Activated CD4-positive, alpha-beta memory T cell treated with anti-CD3 and anti-CD28 coated beads for 36 hours (primary cell): ENCODE measurements around the gene UBE2D1. TPM values are rescaled to one million over a fixed set of nuclear protein-coding genes. Genes with fewer than 3 reads are reported as not detected.

Experiments
- CTCF ChIA-PET: fragments of 350-600 bp; sonication (Branson Sonifier 250); formaldehyde crosslinking; loops from one replicate; lab custom pipeline; 2021; ENCODE audit warnings: antibody characterized with exemption, inconsistent platforms; lab: Charles Lee
- POLR2A ChIA-PET: fragments of 350-600 bp; sonication (Branson Sonifier 250); formaldehyde crosslinking; loops from one replicate; lab custom pipeline; 2021; ENCODE audit warnings: antibody characterized with exemption; lab: Charles Lee
- DNase-seq: peaks from one replicate; pipeline ENCODE4 v3.0.0-alpha.2; 2020
- H3K27ac Mint-ChIP-seq: one replicate; pipeline ENCODE4 v1.8.0; 2021; ENCODE audit warnings: mixed read lengths
- H3K27me3 Mint-ChIP-seq: one replicate; pipeline ENCODE4 v1.8.0; 2021; ENCODE audit warnings: mixed read lengths
- H3K36me3 Mint-ChIP-seq: one replicate; pipeline ENCODE4 v1.8.0; 2021; ENCODE audit warnings: mixed read lengths
- H3K4me1 Mint-ChIP-seq: one replicate; pipeline ENCODE4 v1.8.0; 2021; ENCODE audit warnings: low read depth, mixed read lengths
- H3K4me3 Mint-ChIP-seq: one replicate; pipeline ENCODE4 v1.8.0; 2021; ENCODE audit warnings: mild to moderate bottlenecking, mixed read lengths
- H3K9me3 Mint-ChIP-seq: one replicate; pipeline ENCODE4 v1.8.0; 2021; ENCODE audit warnings: mixed read lengths
- intact Hi-C: fragments of 100-400 bp; cut with micrococcal nuclease; formaldehyde crosslinking; loops from one replicate; pipeline ENCODE4 v1.15.1; 2023
- total RNA-seq, 2 experiments: library from RNA; stranded (reverse); gene quantifications; one replicate each; pipeline ENCODE4 v1.2.3, GENCODE V29; 2021

Gene UBE2D1
- total RNA-seq: 10 to 100 TPM; 14.5 to 14.8 TPM

DNA sequence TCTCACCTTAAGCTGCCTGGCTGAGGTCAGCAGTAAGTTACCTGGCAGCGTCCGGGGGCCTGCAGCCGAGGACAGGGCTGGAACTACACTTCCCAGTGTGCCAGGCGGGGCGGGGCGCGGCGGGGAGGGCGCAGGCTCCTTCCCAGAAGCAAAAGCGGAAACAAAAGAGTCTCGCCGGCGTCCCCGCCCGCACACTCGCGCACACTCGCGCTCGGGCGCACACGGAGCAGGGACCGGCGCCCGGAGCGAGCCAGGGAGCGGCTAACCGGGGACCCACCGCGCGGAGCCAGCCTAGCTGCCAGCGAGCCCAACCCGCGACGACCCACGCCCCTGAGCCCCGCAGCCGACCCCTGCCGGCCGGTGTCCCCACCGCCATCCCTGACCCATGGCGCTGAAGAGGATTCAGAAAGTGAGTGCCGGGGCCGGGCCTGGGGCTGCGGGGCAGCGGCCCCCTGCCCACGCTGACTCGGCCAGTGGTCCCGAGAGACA is at the start of gene UBE2D1:
TSS of gene UBE2D1 (plus strand) at position 190 of the 489 bp plus-strand sequence. CDS start at position 386, 196 bp downstream.
- DNase-seq: peak; percentile 88
- peak within 1 kb of the TSS; percentile 96 for H3K4me3 Mint-ChIP-seq
- POLR2A ChIA-PET: interaction anchor here (1.3 to 2.1 kb wide), 3 partner anchors 50 to 68 kb away, joined by 3 to 17 read pairs (median 6); partner anchors contain the start of genes IPMK and TFAM
- CTCF ChIA-PET: interaction anchor here (1.2 to 1.8 kb wide), 4 partner anchors 33 to 51 kb away, joined by 3 to 11 read pairs (median 4); partner anchors contain the start of gene TFAM
- H3K27me3 Mint-ChIP-seq: peaks cover 6% of the 10 kb centered on the region
- H3K36me3 Mint-ChIP-seq: peaks cover 14% of the 10 kb centered on the region
- peaks cover 29% of the 10 kb centered on the region for H3K4me1 Mint-ChIP-seq
- intact Hi-C loops: loop anchor here (1.0 to 2.0 kb wide), 4 partner anchors 26 to 66 kb away; partner anchors contain the start of genes CISD1 and TFAM
- H3K27ac Mint-ChIP-seq: peak within 1 kb of the TSS; percentile 75
- H3K9me3 Mint-ChIP-seq: no peaks in the 10 kb centered on the region

DNA sequence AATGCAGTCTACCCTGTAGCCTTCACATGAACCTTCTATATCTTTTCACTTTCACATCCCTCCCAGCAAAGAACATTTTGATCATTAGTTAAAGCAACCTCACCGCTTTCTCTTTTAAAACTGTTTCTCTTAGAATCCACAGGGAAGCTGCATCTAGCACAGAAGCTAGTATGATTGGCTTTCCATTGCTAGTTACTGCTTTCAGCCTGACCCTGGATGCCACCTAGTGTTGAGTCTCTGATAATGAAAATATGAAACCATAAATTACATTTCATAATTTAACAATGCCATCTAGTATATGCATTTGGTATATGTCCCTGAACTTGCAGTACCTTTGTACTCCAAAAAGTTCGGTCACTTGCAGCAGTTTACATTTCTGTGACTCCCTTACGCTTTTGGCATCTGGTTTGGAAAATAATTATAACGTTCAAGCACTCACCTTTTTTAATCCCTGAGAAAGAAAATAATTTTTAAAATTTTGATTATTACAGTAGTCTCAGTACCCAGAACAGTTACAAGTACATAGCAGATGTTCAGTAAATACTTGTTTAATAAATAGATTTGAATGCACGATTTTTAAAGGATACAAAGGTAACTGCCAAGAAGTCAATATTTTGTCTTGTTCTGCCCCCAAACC is 43.1 kb upstream of the UBE2D1 start:
- Mint-ChIP-seq H3K36me3 (no peaks in the 10 kb centered on the region), H3K9me3 (no peaks in the 10 kb centered on the region), H3K27me3 (no peaks in the 10 kb centered on the region), H3K27ac (no peak overlapping the region), H3K4me1 (no peaks in the 10 kb centered on the region), H3K4me3 (no peak overlapping the region)
- peak; percentile 31 for DNase-seq
- ChIA-PET POLR2A (no interaction called here), CTCF (interaction anchor here (0.6 to 5.3 kb wide), 22 partner anchors 8 to 672 kb away, joined by 3 to 167 read pairs (median 5); partner anchors contain the start of genes CISD1 and TFAM)
- intact Hi-C loops: loop anchor here (1.0 kb wide), 2 partner anchors 22 to 114 kb away; partner anchors contain the start of gene CISD1

DNA sequence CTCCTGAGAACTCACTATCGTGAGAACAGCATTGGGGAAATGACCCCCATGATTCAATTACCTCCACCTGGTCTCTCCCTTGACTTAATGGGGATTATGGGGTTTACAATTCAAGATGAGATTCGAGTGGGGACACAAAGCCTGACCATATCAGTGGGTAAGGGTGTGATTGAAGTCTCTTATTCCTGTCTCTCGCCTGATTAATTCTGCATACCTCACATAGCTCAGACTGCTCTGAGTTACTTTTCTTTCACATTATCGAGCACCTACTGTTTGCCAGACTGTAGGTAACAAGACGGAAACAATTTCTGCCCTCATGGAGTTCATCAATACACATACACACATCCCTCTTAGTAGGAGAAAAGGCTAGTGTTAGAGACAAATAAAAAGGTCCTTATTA is 40.8 kb upstream of the UBE2D1 start:
- intact Hi-C loops: no loop called here
- POLR2A ChIA-PET: no interaction called here
- Mint-ChIP-seq H3K27me3 (no peaks in the 10 kb centered on the region), H3K9me3 (no peaks in the 10 kb centered on the region), H3K36me3 (no peaks in the 10 kb centered on the region), H3K4me1 (no peaks in the 10 kb centered on the region), H3K27ac (no peak overlapping the region), H3K4me3 (no peak overlapping the region)
- no peak for DNase-seq
- CTCF ChIA-PET: interaction anchor here (0.6 to 5.3 kb wide), 2 partner anchors 115 to 414 kb away, joined by 3 to 167 read pairs; no protein-coding TSS in a partner anchor

DNA sequence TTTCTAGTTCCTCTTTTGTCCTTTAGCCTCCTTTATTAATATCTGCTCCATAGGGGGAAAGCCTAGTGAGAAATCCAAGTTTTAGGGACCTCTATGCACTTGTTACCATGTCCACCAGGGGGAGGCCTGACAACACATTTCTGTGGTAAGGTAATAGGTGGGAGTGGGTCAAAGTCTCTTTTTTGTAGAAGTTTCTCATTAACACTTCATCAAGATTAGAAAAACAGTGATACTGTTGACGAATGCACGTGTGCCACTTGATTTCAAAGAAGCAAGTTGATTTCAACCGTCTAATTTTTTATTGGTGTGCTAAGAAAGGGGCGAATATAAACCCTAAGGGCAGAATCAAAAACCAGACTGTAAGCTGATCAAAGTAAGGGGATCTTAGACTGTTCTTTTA is 35.2 kb upstream of the UBE2D1 start:
- ChIA-PET POLR2A (no interaction called here), CTCF (interaction anchor here (0.5 to 3.5 kb wide), 30 partner anchors 9 to 289 kb away, joined by 3 to 39 read pairs (median 4); partner anchors contain the start of genes TFAM and UBE2D1)
- peaks cover 2% of the 10 kb centered on the region for H3K4me1 Mint-ChIP-seq
- H3K36me3 Mint-ChIP-seq: no peaks in the 10 kb centered on the region
- H3K27me3 Mint-ChIP-seq: peaks cover 2% of the 10 kb centered on the region
- H3K9me3 Mint-ChIP-seq: no peaks in the 10 kb centered on the region
- no peak overlapping the region for H3K4me3 Mint-ChIP-seq
- intact Hi-C loops: loop anchor here (1.0 kb wide), 1 partner anchor 86 kb away; the partner anchor contains the start of gene TFAM
- H3K27ac Mint-ChIP-seq: no peak overlapping the region
- peak; percentile 70 for DNase-seq

DNA sequence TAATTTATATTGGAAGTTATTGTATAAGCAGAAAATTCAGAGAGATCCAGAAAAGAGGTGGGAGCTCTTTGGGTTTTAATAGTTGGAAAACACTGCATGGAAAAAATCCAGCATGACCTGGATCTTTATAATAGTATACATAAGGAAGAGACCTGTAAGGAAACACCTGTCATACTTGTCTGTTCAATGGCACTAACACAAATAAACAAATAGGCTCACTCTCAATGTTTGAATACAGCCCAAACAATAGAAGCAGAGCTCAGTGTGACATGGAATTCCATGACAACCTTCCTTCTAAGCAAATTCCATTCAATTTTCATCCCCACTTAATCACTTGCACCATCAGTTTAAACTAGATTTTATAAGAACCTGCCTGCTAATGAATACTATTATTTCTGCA is 34.1 kb upstream of the UBE2D1 start:
- intact Hi-C loops: loop anchor here (5.0 kb wide), 1 partner anchor 212 kb away; the partner anchor contains the start of gene BICC1
- peaks cover 2% of the 10 kb centered on the region for H3K27me3 Mint-ChIP-seq
- no peak overlapping the region for H3K27ac Mint-ChIP-seq
- H3K4me1 Mint-ChIP-seq: peaks cover 2% of the 10 kb centered on the region
- H3K36me3 Mint-ChIP-seq: no peaks in the 10 kb centered on the region
- H3K9me3 Mint-ChIP-seq: no peaks in the 10 kb centered on the region
- no peak for DNase-seq
- H3K4me3 Mint-ChIP-seq: no peak overlapping the region
- ChIA-PET CTCF (interaction anchor here (0.6 to 3.5 kb wide), 17 partner anchors 9 to 340 kb away, joined by 3 to 39 read pairs (median 4); partner anchors contain the start of genes TFAM and UBE2D1), POLR2A (no interaction called here)

DNA sequence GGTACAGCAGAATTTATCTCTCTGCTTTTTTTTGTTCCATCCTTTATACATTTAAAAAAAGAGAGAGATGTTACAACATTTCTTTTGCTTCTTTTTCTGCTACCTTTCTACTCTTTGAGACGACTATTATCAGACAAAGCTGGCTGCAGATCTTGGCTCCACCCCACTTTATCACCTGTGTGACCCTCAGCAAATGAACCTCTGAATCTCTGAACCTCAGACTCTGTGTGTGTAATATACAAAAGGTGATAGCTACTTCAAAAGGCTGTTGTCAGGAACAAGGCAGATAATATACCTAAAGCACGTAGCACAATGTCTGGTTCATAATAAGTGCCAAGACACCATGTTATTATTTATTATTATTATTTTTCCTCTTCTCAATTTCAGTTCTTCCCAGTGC is 32.6 kb upstream of the UBE2D1 start:
- H3K9me3 Mint-ChIP-seq: no peaks in the 10 kb centered on the region
- ChIA-PET CTCF (interaction anchor here (0.7 to 3.5 kb wide), 3 partner anchors 11 to 124 kb away, joined by 3 to 13 read pairs (median 6); no protein-coding TSS in a partner anchor), POLR2A (no interaction called here)
- peaks cover 2% of the 10 kb centered on the region for H3K4me1 Mint-ChIP-seq
- no peaks in the 10 kb centered on the region for H3K36me3 Mint-ChIP-seq
- DNase-seq: no peak
- no peak overlapping the region for H3K27ac Mint-ChIP-seq
- intact Hi-C loops: loop anchor here (5.0 kb wide), 1 partner anchor 210 kb away; the partner anchor contains the start of gene BICC1
- H3K27me3 Mint-ChIP-seq: peaks cover 7% of the 10 kb centered on the region
- H3K4me3 Mint-ChIP-seq: no peak overlapping the region

DNA sequence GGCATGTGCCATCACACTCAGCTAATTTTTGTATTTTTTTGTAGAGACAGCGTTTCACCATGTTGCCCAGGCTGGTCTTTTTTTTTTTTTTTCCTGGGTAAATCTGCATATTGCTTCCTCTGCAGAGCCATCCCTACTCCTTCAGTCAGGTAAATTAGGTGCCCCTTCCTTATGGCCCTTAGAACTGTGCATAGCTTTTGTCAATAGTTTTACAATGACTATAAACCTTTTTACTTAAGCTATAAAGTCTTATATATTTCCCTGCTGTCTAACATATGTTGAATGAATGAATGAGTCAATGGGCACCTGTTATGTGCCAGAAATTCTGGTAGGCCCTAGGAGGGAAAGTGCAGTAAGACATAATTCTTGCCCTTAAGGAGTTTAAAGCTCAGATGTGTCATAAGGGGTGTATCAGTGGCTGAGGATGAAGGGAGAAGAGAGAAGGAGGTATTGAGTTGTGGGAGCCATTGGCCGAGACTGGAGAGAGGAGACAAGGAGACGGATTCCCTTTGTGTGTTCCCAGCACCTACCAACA is 30.6 kb upstream of the UBE2D1 start:
- CTCF ChIA-PET: interaction anchor here (0.8 to 1.3 kb wide), 3 partner anchors 13 to 227 kb away, joined by 3 to 4 read pairs (median 4); no protein-coding TSS in a partner anchor
- H3K27ac Mint-ChIP-seq: no peak overlapping the region
- POLR2A ChIA-PET: no interaction called here
- DNase-seq: no peak
- peaks cover 2% of the 10 kb centered on the region for H3K4me1 Mint-ChIP-seq
- H3K36me3 Mint-ChIP-seq: no peaks in the 10 kb centered on the region
- peaks cover 7% of the 10 kb centered on the region for H3K27me3 Mint-ChIP-seq
- H3K4me3 Mint-ChIP-seq: no peak overlapping the region
- intact Hi-C loops: loop anchor here (5.0 kb wide), 1 partner anchor 208 kb away; the partner anchor contains the start of gene BICC1
- no peaks in the 10 kb centered on the region for H3K9me3 Mint-ChIP-seq

DNA sequence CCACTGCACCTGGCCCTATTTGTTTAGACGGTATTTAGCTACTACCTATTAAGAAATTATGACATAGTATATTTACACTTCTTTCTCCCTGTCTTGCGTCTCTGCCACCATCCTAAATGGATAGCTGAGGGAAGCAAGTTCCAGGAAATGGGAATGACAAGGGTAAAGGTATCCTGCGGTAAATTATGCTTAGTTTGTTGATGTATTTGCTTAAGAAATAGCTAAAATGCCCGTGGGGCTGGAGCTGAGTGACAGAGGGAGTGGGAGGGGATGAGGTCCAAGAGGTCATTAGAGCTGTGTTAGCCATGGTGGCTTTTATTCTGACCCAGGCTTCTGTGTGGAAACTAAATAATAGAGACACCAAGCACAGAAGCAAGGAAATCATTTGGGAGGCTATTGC is 29.0 kb upstream of the UBE2D1 start:
- ChIA-PET CTCF (interaction anchor here (1.3 kb wide), 1 partner anchor 79 kb away, joined by 5 read pairs; the partner anchor contains the start of gene TFAM), POLR2A (no interaction called here)
- Mint-ChIP-seq H3K27ac (no peak overlapping the region), H3K4me1 (no peaks in the 10 kb centered on the region), H3K27me3 (peaks cover 12% of the 10 kb centered on the region), H3K9me3 (no peaks in the 10 kb centered on the region), H3K4me3 (no peak overlapping the region), H3K36me3 (no peaks in the 10 kb centered on the region)
- intact Hi-C loops: no loop called here
- DNase-seq: no peak

DNA sequence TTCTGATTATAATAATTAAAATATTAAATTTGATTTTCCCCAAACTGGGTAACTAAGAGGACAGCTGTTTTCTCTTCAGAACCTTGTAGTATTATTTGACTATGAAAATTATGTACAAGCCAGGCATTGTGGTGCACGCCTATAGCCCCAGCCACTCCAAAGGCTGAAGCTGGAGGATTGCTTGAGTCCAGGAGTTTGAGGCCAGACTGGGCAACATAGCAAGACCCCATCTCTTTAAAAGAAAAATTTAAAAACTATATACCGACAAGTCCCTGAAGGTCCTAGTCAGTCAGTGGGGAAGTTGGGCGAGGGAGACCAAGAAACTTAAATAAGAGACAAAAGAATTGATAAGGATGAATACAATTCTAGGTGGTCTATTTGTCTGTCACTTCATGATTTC is 27.1 kb upstream of the UBE2D1 start:
- no peaks in the 10 kb centered on the region for H3K36me3 Mint-ChIP-seq
- no peaks in the 10 kb centered on the region for H3K9me3 Mint-ChIP-seq
- intact Hi-C loops: no loop called here
- no peak for DNase-seq
- CTCF ChIA-PET: interaction anchor here (1.0 kb wide), 1 partner anchor 131 kb away, joined by 3 read pairs; no protein-coding TSS in a partner anchor
- H3K4me1 Mint-ChIP-seq: no peaks in the 10 kb centered on the region
- H3K4me3 Mint-ChIP-seq: no peak overlapping the region
- H3K27ac Mint-ChIP-seq: no peak overlapping the region
- POLR2A ChIA-PET: no interaction called here
- H3K27me3 Mint-ChIP-seq: peaks cover 12% of the 10 kb centered on the region

DNA sequence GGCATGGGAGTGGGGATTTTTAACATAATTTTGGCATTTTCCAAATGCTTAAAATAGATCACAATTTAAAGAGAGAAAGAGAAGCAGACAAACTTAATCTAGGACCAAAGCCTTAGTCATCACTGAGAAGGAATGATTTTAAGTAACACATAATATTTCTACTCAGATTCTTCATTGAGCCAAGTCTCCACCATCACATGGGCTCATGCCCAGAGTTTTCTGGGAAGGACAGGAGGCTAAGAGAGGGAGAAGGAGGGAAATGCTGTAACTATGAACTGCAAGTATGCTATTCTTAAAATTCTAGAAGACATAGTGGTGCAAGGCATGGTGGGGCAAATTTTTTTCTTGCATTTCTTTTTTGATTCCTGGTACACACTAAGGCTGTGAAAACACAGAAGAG is 23.8 kb upstream of the UBE2D1 start:
- Mint-ChIP-seq H3K27ac (no peak overlapping the region), H3K4me3 (no peak overlapping the region), H3K4me1 (no peaks in the 10 kb centered on the region), H3K36me3 (no peaks in the 10 kb centered on the region), H3K27me3 (peaks cover 8% of the 10 kb centered on the region), H3K9me3 (no peaks in the 10 kb centered on the region)
- POLR2A ChIA-PET: no interaction called here
- CTCF ChIA-PET: no interaction called here
- intact Hi-C loops: no loop called here
- no peak for DNase-seq

DNA sequence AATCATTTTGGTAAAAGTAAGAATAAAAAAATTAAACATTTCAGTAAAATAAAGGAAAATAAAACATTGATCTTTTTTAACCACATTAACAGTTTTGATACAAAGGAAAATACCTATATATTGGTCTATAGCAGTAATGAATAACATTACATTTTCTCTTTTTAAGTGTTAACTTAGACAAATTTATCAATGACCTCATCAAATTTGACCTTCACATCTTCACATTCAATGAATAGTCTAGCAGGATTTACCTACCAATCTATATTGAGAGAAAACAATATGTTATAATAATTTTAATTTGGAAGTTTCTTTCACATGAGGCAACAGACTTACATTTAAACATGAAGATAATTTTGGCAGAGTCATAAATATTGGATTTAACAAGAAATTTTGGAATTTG is 17.9 kb upstream of the UBE2D1 start:
- POLR2A ChIA-PET: no interaction called here
- Mint-ChIP-seq H3K9me3 (no peaks in the 10 kb centered on the region), H3K4me1 (no peaks in the 10 kb centered on the region), H3K36me3 (no peaks in the 10 kb centered on the region), H3K4me3 (no peak overlapping the region), H3K27ac (no peak overlapping the region), H3K27me3 (no peaks in the 10 kb centered on the region)
- CTCF ChIA-PET: no interaction called here
- DNase-seq: no peak
- intact Hi-C loops: no loop called here

DNA sequence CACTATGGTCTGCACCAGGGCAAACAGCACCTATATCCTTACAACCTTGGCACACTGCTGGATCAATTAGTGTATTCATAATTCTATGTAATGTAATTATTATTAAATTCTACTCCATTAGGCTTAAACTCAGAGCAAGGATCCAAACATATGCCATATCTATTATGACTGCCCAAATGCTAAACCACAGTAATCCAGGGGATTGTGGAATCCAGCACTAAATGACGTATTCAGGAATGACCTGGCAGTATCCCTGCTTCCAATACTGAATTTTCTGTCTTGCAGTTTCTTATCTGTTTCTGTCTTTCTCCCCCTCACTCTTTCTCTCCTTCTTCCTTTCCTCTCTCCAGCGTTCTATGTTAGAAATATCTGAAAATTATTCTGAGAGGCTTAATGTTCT is 16.5 kb upstream of the UBE2D1 start:
- intact Hi-C loops: no loop called here
- CTCF ChIA-PET: no interaction called here

More for the DNA sequence above, 16.5 kb upstream of the UBE2D1 start:
- no peaks in the 10 kb centered on the region for H3K9me3 Mint-ChIP-seq
- no peaks in the 10 kb centered on the region for H3K36me3 Mint-ChIP-seq
- no peaks in the 10 kb centered on the region for H3K27me3 Mint-ChIP-seq
- no peak overlapping the region for H3K27ac Mint-ChIP-seq
- no peak for DNase-seq
- H3K4me1 Mint-ChIP-seq: peaks cover 8% of the 10 kb centered on the region
- no peak overlapping the region for H3K4me3 Mint-ChIP-seq
- POLR2A ChIA-PET: no interaction called here
